Ascending aorta (tissue), 2 donors: Measurements from ENCODE around the gene PTPRN2. TPM values are rescaled to one million over a fixed set of nuclear protein-coding genes. Genes with fewer than 3 reads are reported as not detected.
"Not testable (repeated sequence)": the region's sequence is repeated elsewhere in the genome, so short reads cannot be mapped to it uniquely, and the experiment has no call there.

Source experiments
- DNase-seq, 2 donors: peaks; one replicate each; pipeline ENCODE4 v3.0.0-alpha.2; 2019; ENCODE audit warnings: low spot score in 2 of 2
- H3K27ac ChIP-seq, 2 donors: fragments of 200-600 bp; sonication (generic); one replicate each; pipeline ENCODE4 v1.5.1; 2016 to 2017; ENCODE audit warnings: mild to moderate bottlenecking in 1 of 2
- H3K27me3 ChIP-seq: fragments of 200-600 bp; sonication (generic); one replicate; pipeline ENCODE4 v1.5.1; 2017
- H3K36me3 ChIP-seq, 2 donors: fragments of 200-600 bp; sonication (generic); one replicate each; pipeline ENCODE4 v1.5.1; 2016
- H3K4me1 ChIP-seq, 2 donors: fragments of 200-600 bp; sonication (generic); one replicate each; pipeline ENCODE4 v1.5.1; 2016 to 2017; ENCODE audit warnings: mild to moderate bottlenecking in 1 of 2
- H3K4me3 ChIP-seq, 2 donors: fragments of 200-600 bp; sonication (generic); one replicate each; pipeline ENCODE4 v1.5.1; 2016 to 2017; ENCODE audit warnings: mild to moderate bottlenecking in 1 of 2
- H3K9me3 ChIP-seq, 2 donors: fragments of 200-600 bp; sonication (generic); one replicate each; pipeline ENCODE4 v1.5.1; 2016
- CTCF ChIP-seq, 3 experiments: fragments of 200-600 bp in 2 of 3; fragments of 450-650 bp in 1 of 3; sonication (generic) in 2 of 3; IDR thresholded peaks; one replicate each; pipeline ENCODE4 v1.5.1; 2016 to 2019; ENCODE audit warnings: antibody characterized with exemption in 3 of 3, mild to moderate bottlenecking in 1 of 3, moderate library complexity in 1 of 3
- intact Hi-C: fragments of 100-400 bp; cut with DNase I; formaldehyde crosslinking; loops from one replicate; pipeline ENCODE4 v1.15.1; 2023
- total RNA-seq: library from RNA; depleted of rRNA; stranded (reverse); fragments of >200 nt; gene quantifications from one replicate; pipeline ENCODE4 v1.1.0, GENCODE V29; 2016

The PTPRN2 gene
- total RNA-seq, 1 donor from 2014 or later: 7.3 TPM

- no peaks in the 10 kb centered on the region for H3K36me3 ChIP-seq
- H3K9me3 ChIP-seq: peaks cover 0 to 6% of the 10 kb centered on the region in 2 donors
- DNase-seq: no peak
- no peak overlapping the region for H3K4me3 ChIP-seq
- TF ChIP-seq CTCF (IDR thresholded peaks at IDR 0.05): no peak
- H3K27ac ChIP-seq: no peak overlapping the region
- intact Hi-C loops: no loop called here
- no peaks in the 10 kb centered on the region for H3K27me3 ChIP-seq
- H3K4me1 ChIP-seq: no peaks in the 10 kb centered on the region
Observed at GRCh38 chr7:158037211-158037610, 550.4 kb downstream of the PTPRN2 start.

GRCh38 chr7:158035343-158035742 is 552.3 kb downstream of the PTPRN2 start:
- peaks cover 0 to 6% of the 10 kb centered on the region in 2 donors for H3K9me3 ChIP-seq
- intact Hi-C loops: no loop called here
- no peaks in the 10 kb centered on the region for H3K4me1 ChIP-seq
- H3K27me3 ChIP-seq: no peaks in the 10 kb centered on the region
- no peak overlapping the region for H3K4me3 ChIP-seq
- no peaks in the 10 kb centered on the region for H3K36me3 ChIP-seq
- DNase-seq: no peak
- no peak for TF ChIP-seq CTCF (IDR thresholded peaks at IDR 0.05)
- no peak overlapping the region for H3K27ac ChIP-seq

GRCh38 chr7:158034571-158034970 is 553.1 kb downstream of the PTPRN2 start:
- no peaks in the 10 kb centered on the region for H3K36me3 ChIP-seq
- peaks cover 0 to 6% of the 10 kb centered on the region in 2 donors for H3K9me3 ChIP-seq
- intact Hi-C loops: no loop called here
- no peak overlapping the region for H3K4me3 ChIP-seq
- no peaks in the 10 kb centered on the region for H3K27me3 ChIP-seq
- DNase-seq: no peak
- H3K27ac ChIP-seq: no peak overlapping the region
- no peak for TF ChIP-seq CTCF (IDR thresholded peaks at IDR 0.05)
- no peaks in the 10 kb centered on the region for H3K4me1 ChIP-seq

- DNase-seq, H3K36me3 ChIP-seq, H3K27me3 ChIP-seq, H3K4me1 ChIP-seq, H3K27ac ChIP-seq, intact Hi-C loops, H3K9me3 ChIP-seq, H3K4me3 ChIP-seq: not testable (repeated sequence)
Observed at GRCh38 chr7:158033925-158034324, 553.7 kb downstream of the PTPRN2 start.

- no peak for DNase-seq
- no peak for TF ChIP-seq CTCF (IDR thresholded peaks at IDR 0.05)
- H3K9me3 ChIP-seq: no peaks in the 10 kb centered on the region
Observed at GRCh38 chr7:158033196-158033595, 554.4 kb downstream of the PTPRN2 start.

GRCh38 chr7:158032561-158033115 is 555.0 kb downstream of the PTPRN2 start:
- no peaks in the 10 kb centered on the region for H3K27me3 ChIP-seq
- intact Hi-C loops: no loop called here
- no peak overlapping the region for H3K4me3 ChIP-seq
- H3K4me1 ChIP-seq: no peaks in the 10 kb centered on the region
- no peak for TF ChIP-seq CTCF (IDR thresholded peaks at IDR 0.05)
- no peaks in the 10 kb centered on the region for H3K9me3 ChIP-seq
- no peaks in the 10 kb centered on the region for H3K36me3 ChIP-seq
- peak in 1 of 2 donors; percentile 25 for DNase-seq
- H3K27ac ChIP-seq: no peak overlapping the region

More at GRCh38 chr7:158033196-158033595, 554.4 kb downstream of the PTPRN2 start:
- no peak overlapping the region for H3K27ac ChIP-seq
- intact Hi-C loops: no loop called here
- H3K4me3 ChIP-seq: no peak overlapping the region
- H3K4me1 ChIP-seq: no peaks in the 10 kb centered on the region
- no peaks in the 10 kb centered on the region for H3K27me3 ChIP-seq
- no peaks in the 10 kb centered on the region for H3K36me3 ChIP-seq
